Nucleus accumbens (tissue), 56 donors: ENCODE measurements around the gene IKZF1.

Experiments used
- DNase-seq, 56 donors: peaks; one replicate each; lab custom pipeline; 2025; lab: John Stamatoyannopoulos, UW

IKZF1 gene

DNA sequence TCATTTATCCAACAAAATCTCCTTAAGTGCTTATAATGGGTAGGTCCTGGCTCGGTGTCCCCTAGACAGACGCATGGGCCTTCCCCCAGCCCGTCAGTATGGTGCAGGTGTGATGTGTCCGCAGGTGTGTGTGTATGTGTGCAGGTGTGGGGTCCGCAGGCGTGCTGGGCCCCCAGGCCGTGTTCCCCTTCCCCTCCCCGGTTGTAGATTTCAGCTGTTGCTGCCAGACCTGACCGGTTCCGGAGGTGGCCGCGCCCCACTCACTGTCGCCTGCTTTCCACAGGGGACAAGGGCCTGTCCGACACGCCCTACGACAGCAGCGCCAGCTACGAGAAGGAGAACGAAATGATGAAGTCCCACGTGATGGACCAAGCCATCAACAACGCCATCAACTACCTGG, 95.1 kb downstream of the IKZF1 start:
- no peak for DNase-seq

DNA sequence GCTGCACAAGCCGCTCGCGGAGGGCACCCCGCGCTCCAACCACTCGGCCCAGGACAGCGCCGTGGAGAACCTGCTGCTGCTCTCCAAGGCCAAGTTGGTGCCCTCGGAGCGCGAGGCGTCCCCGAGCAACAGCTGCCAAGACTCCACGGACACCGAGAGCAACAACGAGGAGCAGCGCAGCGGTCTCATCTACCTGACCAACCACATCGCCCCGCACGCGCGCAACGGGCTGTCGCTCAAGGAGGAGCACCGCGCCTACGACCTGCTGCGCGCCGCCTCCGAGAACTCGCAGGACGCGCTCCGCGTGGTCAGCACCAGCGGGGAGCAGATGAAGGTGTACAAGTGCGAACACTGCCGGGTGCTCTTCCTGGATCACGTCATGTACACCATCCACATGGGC, 95.6 kb downstream of the IKZF1 start:
- peak in 1 of 56 donors; percentile 6 for DNase-seq

DNA sequence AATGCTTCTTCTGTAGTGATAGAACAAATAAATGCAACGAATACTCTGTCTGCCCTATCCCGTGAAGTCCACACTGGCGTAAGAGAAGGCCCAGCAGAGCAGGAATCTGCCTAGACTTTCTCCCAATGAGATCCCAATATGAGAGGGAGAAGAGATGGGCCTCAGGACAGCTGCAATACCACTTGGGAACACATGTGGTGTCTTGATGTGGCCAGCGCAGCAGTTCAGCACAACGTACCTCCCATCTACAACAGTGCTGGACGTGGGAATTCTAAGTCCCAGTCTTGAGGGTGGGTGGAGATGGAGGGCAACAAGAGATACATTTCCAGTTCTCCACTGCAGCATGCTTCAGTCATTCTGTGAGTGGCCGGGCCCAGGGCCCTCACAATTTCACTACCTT, 99.9 kb downstream of the IKZF1 start:
- no peak for DNase-seq

DNA sequence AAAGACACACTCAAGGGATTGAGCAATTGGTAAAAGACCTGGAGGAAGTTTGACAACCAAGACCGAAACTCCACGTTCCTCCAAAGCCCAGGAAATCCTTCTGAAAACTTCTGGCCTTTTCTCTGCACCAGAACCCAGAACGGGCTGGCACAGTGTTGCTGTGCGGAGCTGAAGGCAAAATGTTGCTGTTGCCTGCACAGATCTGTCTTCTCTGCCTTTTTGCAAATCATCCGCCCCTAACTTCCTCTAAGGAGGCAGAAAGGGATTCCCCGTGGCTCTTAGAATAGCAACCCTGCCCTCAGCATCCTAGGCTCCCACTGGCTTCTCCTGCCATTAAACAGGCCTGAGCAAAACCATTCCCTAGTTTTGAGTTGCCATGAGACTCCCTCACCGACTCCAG, 100.7 kb downstream of the IKZF1 start:
- no peak for DNase-seq

DNA sequence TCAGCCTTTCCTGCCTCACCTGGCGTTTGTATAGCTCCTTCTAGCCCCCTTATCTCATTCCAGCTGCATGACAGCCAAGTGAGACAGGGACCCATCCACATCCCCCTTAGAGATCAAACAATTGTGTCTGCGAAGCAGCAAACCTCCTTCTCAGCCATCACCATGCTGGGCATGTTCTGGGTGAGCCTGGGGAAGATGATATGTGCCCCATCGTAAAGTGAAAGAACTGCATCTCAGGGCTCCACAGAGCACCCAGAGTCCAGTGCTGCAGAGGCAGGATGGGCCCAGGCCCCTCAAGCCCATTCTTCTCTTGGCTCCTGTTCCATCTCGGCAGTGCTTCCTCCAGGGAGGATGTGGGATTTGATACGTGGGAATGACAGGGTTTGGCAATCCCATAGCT, 102.4 kb downstream of the IKZF1 start:
- no peak for DNase-seq

DNA sequence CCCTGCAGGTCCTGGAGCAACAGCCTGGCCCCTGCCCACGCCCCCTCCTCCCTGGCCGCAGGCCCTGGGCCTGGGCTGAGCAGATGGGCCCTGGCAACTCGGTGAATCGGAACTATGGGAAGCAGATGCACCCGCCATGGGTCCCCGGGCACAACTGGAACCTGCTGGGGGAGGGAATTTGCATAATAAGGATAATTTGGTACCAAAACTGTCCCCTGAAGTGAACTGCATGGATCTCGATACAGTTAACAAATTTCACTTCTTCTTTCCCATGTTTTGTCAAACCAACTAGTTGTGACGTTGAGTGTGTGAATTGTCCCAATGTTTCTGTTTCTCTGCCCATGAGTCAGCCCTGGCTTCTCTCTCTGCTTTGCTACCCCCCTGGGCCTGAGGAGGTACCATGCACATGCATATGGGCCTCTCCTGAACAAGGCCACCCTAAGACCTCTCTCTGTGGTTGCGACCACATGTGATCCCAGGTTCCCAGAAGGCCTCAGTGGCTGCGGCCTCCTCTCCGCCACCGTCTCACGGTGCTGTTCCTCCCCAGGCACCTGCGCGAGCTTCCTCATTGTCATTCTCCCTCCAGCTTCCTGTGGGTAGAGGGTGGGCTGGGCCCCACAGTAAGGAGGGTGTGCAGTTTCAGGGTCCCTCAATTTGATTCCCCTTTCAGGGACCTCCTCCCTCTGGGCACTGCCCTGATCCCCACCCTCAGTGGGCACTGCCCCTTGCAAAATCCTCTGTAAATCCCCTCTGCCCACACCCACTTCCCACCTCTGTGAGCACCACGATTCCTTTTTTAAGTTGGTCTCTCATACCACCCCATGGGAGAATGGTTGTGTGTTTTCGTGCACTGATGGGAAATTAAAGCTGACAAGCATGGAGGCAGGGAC, 105.6 kb downstream of the IKZF1 start:
- no peak for DNase-seq

DNA sequence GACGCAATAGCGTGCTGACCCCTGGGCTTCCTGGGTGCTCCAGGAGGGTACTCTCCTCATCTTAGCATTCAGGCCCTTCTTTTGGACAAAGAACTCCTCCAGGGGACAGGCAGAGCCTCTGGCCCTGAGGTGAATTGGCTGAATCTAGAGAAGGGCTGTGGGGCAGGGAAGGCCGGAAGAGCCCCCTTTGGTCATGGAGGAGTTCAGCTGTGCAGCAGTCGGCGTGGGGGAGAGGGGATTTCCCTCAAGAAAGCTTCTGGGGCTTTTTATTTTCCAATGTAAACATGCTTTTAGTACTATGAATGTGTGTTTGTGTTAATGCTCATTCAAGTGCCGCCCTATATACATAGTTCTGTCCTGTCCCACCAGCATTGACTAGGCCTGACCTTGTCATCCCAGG, 106.8 kb downstream of the IKZF1 start:
- DNase-seq: no peak

DNA sequence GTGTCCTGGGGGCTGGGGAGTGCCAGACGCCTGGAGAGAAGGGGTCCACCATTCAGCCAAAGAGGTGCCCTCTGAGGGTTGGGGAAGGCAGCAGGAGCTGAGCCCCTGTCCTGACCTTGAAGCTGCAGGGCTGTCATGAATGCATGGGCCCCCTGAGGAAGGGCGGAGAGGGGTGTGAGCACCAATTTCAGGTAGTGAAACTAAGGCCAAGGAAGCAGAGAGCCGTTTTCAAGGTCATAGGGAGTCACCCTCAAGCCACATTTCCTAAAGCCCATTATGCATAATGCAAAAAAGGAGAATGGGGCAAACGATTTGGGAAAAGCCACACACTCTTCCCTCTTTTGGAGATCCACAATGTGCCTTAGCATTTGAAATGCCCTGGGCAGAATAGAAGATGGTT, 108.5 kb downstream of the IKZF1 start:
- no peak for DNase-seq

DNA sequence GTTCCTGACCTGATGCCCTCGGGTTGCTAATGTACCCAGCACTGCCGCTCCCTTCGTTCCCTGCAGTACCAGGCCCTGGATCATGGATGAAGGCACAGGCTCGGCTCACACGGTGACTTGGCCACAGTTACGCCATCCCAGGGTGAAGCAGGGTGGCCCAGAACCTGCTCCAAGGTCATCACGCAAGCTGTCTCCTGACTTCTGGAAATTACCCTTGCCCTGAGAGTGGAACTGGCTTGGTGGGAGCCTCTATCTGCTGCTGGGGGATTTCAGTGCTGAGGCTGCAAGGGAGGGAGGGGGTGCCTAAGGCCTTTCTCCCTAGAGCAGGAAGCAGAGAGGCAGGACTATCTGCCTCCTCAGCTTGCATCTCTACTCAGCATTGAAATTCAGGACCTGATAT, 109.0 kb downstream of the IKZF1 start:
- no peak for DNase-seq

DNA sequence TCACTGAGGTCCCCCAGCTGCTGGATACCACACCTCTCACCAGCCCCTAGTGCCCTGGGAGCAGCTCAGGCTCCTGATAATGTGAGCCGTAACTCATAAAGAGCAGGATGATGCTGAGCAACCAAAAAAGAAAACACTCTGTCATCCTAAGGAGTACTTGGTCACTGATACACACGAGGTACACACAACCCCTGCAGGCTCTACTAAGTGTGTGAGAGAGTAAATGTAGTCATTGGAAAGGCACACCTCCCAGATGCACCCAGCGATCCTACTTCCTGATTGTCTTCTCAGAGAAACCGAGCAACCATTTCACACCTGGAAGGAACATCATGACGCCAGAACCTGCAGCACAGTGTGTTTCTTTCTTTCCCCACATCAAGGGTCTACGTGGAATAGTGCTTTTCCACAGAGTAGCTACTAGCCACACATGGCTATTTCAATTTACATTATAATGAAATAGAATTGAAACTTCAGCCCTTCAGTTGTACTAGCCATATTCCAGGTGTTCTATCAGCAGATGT, 111.4 kb downstream of the IKZF1 start:
- no peak for DNase-seq

DNA sequence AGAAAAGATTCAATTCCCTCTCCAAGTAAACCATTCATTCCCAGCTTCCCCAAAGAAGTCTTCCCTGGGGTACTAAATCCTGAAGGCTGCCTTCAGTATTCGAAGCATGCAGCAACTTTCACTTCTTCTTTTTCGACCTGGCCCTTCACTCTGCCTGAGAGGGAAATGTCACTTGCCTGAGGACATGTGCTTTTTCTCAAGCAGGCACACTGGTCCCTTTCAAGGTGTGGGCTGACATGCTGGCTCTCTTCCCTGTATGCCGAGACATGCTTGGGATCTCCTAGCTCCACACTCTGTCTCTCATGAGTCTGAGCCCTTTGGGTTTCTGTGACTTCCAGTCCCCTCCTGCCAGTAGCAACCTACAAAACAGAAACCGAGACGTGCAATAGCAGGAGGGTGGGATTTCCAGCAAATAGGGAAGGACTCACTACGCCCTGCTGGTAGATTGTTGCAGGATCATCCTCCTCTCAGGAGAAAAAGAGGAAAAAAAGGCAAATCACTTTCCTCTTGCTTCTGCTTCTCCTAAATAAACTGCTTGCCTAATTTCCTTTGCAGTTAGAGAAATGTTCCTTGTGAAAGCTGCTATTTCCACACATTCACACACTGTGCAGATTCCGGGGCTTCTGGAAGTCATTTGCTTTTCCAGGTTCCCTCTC, 112.1 kb downstream of the IKZF1 start:
- peak in 1 of 56 donors; percentile 20 for DNase-seq

DNA sequence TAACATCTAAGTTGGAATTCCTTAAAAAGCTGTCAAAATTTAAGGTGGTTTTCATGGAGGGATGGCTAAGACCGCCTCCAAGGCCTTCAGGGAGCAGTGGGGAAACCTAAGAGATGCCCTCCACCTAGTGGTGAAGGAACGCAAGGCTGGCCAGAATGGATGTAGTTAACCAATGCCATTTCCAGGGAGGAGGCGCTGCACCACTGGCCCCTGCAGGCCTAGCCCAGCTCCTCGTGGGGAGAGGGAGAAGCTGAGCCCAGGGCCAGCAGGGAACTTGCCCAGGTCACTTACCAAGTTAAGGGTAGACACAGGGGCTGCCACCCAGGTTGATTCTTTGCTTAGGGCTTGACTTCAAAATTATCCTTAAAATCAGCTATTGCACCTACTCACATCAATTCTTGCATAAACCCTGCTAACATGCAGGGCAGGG, 113.6 kb downstream of the IKZF1 start:
- DNase-seq: peak in 34 of 56 donors; percentile 4 to 75 (median 35)

DNA sequence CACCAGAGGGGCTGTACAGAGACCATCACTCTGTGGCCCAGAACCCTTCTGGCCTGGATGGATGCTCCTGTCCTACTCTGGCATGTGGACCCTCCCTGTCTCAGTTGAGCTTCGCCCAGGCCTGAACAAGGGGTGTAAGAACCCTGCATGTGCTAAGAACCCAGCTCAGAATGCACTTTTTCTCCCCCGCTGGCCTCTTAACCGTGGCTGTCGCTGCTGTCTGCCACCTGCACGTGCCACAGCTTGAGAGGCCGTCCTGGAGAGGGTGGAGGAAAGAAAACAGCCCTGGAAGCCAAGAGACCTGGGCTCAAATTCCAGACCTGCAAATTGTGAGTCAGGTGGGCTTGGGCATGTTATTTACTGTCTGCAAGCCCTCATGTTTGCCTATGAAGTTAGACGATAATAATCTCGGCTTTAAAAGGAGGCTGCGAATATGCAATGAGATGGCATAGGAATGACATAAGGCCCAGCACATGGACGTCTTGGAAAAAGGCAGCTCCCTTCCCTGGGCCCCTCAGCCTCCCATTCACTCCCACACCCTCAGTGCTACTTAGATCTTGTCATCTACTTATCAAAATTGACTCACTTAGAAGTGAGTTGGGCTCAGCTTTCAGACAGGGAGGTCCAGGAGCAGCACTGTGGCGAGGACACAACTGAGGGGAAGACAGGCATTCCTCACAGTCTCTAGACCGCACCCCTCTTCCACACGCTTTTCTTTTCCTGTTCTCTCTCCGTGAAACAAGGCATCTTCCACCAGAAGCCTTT, 114.2 kb downstream of the IKZF1 start:
- no peak for DNase-seq

DNA sequence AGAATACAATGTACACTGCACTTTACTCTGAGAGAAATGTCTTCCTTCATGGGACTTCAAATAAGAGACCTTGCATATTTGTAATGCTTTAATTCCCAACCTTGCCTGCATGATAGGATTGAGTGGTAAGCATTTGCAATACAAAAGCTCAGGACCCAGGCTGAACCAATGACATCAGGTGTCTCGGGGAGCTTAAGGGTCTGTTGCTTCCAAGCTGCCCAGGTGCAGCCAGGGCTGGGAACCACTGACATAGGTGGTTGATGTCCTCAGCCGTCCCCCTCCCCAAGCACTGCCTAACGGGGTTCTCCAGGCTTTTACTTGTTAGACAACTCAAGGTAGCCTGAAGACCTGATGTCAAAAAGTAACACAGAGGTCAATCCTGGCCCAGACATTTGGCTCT, 116.5 kb downstream of the IKZF1 start:
- no peak for DNase-seq

DNA sequence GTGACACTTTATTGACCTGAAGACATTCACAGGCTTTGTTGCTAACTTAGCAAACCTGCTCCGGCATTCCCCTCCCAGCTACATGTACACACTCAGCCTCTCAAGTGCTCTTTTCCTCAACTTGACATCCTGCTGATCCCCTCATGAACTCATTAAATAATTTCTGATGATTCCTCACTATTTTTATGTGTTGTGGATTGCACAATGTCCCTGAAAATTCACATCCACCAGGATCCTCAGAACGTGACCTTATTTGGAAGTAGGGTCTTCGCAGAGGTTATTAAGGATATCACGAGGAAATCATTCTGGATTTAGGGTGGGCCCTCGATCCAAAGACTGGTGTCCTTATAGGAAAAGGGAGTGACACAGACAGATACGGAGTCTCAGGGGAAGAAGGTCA, 118.3 kb downstream of the IKZF1 start:
- DNase-seq: no peak

DNA sequence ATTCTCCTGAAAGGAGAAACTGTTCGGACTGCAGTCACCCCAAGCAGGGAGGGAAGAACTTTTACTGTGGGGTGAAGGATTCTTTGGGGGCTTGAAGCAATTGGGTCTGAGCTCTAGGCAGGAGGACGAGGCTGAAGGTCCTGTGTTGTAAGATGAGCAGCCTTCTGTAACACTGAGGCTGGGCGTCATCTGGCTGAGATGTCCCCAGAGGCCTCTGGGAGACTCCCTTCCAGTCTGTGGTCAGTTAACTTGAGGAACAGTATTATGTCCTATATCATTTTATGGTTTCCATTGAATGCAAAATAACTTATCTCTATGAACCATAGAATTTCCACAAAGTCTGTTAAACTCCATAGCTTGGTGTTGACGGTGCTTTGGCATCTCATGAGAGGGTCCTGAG, 119.3 kb downstream of the IKZF1 start:
- no peak for DNase-seq

DNA sequence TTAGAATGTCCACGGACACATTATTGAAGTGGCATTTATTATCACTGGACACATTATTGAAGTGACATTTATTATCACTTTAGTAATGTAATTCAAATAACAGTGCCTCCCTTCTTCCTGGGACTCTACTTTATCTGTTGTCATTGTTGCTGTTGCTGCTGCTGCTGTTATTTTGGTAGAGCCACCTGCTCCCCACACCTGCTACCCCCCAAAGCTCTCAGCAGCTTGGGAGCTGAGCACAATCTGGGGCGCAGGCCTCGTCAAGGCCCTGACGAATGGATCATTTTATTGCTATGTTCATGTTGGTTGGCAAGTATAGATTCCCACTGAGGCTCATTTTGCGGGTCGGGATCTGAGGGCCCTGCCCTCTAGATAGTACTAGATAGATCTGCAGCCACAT, 120.8 kb downstream of the IKZF1 start:
- no peak for DNase-seq

DNA sequence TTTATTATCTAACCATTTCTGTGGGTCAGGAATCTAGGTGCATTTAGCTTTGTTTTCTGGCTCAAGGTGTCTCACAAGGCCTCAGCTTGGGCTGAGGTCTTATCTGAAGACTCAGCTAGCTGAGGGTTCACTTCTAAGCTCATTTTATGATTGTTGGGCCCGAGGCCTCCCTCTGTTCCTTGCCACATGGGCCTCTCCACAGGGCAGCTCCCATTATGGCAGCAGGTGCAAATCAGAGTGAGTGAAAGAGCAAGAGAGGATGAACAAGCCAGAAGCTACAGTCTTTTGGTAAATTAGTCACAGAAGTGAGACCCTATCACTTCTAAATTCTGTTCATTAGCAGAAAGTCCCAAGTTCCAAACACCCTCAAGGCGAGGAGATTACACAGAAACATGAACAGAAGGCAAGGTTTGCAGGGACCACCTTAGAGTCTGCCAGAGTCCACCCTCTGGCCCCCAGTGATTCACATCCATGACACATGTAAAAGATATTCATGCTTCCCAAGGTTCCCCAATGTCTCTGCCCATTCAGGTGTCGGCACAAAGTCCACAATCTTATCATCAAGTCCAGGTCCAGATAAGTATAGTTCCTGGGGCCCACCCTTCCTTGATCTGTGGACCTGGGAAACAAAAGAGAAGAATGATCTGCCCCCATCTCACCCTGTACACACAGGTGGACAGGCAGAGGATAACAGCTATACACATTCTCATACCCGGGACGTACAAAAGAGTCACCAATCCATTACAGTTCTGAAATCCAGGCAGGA, 121.9 kb downstream of the IKZF1 start:
- DNase-seq: no peak

DNA sequence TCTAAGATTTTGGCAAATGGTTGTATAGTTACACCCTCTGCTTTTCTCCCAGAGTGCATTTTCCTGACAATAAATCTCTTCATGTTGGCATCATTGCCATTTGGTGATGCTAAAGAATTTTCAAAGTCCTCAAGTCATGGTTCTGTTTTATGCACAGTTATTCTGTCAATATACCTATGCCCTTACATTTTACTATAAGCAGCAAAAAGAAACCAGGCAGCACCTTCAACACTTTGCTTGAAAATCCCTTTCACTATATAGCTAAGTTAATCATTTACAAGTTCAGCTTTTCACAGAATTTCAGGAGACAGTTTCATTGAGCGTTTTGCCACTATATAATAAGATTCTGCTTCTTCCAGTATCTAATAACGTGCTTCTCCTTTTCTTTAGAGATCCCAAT, 123.0 kb downstream of the IKZF1 start:
- DNase-seq: no peak

DNA sequence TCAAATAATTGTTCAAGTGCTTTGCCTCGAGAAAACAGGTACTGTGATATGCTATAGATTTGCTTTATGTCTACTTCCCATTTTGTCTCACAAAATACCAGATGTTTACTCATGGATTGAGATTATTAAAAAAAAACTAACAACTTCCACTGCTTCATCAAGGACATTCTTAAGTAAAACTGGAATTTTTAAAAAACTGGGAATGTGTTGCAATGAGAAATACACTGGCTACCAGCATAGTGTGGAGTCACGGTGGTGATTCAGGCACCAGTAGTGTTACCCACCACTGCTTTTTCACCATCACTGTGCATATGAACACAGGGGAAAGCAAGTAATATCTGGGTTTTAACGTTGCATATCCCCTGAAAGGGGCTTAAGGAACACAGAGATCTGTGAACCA, 124.4 kb downstream of the IKZF1 start:
- DNase-seq: no peak
